Bone marrow (tissue), 2 donors: ENCODE results near the gene GOLT1B.

Experiments
- DNase-seq, 2 donors: peaks; one replicate each; lab custom pipeline; 2025; lab: John Stamatoyannopoulos, UW

The GOLT1B gene

DNA sequence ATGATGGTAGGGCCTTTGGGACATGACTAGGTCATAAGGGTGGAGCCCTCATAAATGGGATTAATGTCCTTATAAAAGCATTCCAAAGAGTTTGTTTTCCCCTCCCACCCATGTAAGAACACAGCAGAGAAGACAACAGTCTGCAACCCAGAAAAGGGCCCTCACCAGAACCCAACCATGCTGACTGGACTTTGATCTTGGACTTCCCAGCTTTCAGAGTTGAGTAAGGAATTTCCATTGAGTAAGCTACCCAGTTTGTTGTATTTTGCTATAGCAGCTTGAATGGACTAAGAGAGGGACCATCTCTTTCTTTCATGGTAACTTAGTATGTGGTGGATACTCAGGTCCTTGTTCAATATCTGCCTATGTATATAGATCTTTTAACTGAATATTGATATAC is 21.6 kb downstream of the GOLT1B start:
- no peak for DNase-seq

DNA sequence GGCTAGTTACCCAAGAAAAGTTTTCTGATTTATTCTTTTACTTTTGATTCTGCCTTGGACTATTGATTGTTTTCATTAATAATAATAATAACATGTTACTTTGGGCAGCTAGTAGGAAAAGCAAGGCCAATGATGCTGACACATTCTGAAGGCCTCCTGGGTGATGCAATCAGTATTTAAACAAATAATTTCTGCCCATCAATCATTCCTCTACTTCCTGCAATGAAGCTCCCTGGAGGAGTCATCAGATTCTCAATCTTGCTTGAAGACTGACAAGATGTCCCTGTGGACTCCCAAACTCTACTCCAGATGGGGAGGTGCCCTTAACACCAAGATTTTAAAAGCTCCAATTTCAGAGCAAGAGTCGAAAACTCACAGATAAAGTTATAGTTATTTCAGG is 24.5 kb downstream of the GOLT1B start, which contains the start of gene SPX:
SPX (plus strand) TSS at position 244 of the 400 bp plus-strand sequence. CDS start 177 bp downstream, outside the sequence.
- DNase-seq: no peak

DNA sequence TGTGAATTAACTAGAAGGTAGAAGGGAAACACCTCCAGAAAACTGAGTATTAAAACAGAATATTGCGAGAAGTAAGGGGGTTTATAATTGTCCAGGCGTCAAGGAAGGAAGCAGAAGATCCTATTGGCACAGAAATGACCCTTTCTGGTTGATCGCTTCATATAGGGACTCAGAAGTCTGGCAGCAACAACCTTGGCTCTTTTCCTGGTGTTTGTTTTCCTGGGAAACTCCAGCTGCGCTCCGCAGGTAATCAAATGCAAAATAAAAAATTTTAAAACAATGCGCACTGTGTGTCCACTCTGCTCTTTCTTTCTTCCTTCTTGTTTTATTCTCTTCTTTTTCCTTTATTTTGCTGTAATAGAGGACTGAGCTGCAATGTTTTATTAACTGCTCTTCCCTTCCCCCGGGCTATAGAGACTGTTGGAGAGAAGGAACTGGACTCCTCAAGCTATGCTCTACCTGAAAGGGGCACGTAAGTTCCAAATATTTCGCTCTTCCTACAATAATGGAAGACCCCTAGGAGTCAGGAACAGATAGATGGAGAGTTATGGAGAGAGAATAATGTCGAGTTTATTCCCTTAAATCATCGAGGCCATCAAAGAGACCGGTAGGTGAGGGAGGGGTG is 25.2 kb downstream of the GOLT1B start:
- no peak for DNase-seq

DNA sequence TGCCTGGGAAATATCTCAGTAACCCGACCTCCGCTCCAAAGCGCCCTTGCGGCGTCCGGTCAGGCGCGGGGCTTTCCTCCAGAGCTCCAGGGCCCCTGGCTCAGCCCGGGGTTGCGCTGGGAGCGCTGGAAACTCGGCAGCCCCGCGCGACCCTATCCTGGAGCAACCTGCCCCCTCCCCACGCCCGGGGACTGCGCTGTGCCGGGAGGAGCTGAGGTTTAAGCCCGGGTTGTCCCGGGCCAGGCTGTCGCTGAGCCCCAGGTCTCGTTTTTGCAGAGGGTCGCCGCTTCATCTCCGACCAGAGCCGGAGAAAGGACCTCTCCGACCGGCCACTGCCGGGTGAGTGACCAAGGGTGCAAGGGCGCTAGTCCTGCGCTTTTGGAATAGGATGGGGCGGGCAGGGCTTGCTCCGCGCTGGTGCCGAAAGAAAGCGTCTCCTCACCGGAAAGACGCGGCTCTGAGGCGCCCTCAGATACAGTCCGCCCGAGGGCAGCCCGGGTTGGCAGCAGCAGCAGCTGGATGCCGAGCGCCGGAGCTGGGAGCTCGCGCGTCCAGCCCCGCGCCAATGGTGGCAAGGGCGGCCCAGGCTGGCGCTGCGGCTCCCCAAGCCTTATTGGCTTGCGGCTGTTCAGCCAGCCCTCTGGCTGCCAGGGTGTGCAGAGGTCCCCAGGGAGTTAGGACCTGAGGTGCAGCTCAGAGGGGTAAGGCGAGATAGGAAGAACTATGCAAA is 26.0 kb downstream of the GOLT1B start:
- DNase-seq: peak in 1 of 2 donors; percentile 23

DNA sequence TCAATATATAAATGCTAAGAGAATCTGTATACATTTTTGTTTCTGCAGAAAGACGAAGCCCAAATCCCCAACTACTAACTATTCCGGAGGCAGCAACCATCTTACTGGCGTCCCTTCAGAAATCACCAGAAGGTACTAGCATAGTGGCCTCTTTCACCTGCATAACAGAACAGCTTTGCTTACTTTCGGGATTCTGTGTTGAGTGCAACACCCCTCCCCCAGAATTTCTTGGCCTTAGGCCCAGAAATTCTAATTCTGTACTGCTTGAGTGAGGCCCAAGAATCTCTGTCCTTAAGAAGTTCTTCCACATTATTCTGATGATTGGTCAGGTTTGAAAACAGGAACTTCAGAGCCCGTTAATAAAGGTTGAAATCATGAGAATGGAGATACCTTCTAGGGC is 27.4 kb downstream of the GOLT1B start:
- DNase-seq: no peak

DNA sequence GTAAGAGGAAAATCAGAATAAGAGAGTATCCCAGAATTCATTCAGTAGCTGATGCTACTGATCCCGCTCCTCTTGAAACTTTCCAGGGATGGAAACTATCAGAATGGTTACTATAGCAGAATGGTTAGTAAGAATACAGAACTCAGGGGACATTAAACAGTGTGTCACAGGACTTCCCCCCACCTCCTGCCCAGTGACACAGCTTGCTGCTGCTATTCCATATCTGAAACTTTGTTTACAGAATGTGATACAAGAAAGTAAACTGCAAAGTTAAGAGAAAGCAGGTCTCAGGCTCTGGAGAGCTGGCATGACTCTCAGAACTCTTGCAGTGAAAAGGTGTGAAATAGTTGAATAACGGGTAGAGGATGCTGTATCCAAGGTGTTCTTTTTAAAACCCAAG is 27.9 kb downstream of the GOLT1B start:
- no peak for DNase-seq

DNA sequence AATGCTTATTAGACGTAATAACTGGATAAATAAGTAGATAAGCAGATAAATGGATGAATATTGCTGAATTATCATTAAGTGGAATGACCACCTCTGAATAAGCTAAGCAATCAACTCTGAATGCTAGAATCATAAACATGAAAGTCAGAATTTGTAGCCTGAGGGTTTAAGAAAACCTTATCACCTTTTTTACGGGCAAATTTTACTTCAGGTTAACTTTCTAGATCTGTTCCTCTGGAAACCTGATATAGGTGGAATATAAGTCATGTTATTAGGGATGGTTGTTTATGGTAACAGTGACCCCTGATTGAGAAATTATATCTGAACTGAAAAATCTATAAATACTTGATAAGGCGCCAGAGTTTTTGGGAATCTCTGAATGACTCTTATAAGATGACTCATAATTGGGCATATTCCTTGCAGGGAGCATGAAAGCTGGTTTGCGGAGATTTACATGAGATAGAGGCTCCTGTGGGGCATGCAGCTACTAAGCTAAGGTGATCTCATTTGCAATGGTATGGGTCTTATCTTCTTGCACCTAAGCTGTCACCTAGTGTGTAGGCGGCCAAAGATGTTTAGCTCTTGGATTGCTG is 36.6 kb downstream of the GOLT1B start:
- no peak for DNase-seq

DNA sequence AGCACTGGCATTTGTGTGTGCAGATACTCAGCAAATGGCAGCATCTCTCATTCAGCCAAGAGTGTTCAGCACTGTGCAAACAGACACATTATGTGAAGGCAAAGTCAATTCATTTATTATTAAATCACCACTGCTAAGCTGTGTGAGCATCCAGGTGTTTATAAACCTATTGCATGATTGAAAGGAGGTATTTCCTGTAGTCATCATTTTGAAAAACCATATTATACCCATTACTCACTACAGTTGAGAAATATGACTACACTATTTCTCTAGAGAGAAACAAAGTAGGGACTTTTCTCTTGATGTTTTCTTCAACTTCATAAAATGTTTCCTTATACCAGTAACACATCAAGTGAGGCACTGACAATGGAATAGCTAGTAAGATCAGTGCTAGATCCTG is 38.2 kb downstream of the GOLT1B start:
- DNase-seq: no peak

DNA sequence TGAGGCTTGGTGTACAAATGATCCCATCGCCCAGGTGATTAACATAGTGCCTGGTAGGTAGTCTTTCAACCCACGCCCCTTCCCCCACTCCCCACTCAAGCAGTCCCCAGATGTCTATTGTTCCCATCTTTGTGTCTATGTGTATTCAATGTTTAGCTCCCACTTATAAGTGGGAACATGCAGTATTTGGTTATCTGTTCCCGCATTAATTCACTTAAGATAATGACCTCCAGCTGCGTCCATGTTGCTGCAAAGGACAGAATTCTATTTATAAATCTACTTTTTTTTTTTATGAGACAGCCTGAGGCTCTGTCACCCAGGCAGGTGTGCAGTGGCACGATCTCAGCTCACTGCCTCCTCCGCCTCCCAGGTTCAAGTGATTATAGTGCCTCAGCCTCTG is 40.2 kb downstream of the GOLT1B start:
- no peak for DNase-seq

DNA sequence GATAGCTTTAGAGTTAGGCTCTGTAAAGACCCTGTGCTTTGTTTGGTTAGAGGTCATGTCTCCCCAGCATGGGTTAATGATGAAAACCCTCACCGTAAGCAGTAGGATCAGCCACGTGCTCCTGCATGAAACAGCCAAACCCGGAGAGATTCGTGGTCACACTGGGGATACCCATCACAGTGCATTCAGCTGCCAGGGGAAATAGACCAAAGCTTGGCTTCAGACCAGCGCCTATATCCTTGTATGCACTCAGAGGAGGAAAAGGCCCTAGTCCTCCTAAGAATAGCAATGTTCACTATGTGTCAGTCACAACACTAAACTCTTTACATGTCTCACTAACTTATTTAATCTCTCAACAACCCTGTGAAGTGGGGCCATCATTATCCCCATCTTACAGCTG is 40.8 kb downstream of the GOLT1B start:
- DNase-seq: no peak

DNA sequence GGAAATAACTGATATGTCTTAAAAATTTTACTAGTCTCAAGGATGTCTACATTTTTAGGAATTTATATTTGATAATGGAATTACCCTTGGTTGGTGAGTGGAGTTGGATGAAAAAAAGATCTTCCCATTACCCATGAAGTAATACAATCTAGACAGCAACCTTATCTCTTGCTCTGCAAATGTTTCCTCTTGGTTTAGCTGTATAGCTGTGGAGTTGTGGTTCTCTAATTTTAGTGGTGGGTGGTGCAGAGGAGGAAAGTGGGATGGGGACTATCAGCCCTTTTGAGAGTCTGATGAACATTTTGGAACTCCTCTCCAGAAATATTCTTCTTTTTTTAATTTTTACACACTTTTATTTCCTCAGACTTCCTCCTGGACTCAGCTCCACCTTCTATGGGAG is 41.6 kb downstream of the GOLT1B start:
- no peak for DNase-seq

DNA sequence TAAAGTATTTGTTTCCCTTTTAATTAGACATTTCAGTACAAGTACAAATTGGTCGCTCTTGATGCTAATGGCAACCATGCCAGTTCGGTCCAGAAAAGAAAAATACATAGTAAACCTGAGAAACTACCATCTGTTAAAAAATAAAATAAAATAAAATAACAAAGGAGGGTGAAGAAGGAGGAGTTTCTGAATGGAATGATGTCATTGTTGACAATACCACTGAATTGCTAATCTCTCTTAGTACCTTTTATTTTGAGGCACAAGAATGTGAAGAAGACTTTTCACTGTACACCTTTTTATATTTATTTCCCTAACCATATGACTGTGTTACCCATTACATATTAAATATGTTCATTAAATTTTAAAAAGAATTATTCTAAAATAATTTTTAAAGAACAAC is 44.0 kb downstream of the GOLT1B start:
- no peak for DNase-seq

DNA sequence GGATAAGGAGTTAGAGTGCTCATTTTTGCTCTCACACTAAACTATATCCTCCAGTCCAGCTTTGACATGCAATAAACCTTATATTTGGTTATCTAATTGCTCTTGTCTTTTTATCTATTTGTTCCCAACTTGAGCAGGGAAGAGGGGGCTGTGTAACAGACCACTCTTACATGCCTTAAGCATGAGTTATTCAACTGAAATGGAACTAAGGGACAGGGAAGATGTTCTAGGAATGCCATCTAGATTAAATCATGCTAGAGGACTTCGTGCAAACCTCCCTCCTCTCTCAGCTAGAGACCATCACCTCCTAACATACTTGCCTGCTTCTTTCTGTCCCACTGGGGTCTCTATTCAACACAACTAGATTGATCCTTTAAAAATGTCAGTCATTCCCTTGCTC is 45.1 kb downstream of the GOLT1B start:
- no peak for DNase-seq

DNA sequence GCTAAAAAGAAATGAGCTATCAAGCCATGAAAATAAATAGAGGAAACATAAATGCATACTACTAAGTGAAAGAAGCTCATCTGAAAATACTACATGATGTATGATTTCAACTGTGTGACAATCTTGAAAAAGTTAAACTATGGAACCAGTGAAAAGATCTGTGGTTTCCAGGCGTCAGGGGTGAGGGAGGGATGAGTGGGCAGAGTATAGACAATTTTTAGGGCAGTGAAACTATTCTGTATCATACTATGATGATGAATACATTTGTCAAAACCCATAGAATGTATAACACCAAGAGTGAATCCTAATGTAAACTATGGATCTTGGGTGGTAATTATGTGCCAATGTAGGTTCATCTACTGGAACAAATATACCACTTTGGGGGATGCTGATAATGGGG is 45.8 kb downstream of the GOLT1B start:
- DNase-seq: no peak

DNA sequence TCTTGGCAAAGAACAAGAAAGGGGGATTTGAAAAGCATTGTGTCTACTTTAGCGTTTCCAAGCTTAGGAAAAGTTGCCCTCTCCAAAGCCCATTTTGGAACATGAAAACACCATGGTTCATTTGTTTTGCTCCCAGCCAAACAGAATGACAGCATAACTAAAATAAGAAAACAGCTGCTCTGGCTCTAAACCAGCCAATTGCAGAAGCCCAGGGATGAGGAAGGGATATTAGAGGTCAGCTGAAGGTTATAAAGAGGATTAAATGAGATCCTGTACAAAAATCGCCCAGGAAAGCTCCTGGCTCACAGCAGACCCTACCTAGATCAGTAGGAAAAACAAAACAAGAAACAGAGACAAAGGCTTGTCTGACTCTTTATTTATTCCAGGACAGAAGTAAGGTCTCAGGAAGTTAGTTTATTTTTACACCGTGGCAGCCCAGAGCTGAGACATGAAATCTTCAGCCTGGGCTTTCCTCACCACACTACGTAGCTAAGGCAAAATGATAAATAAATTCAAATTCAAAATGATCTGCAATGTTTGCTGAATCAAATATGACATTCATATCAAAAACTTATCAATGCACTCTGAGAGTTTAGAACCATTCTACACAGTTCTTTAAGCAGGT is 50.4 kb downstream of the GOLT1B start:
- no peak for DNase-seq

DNA sequence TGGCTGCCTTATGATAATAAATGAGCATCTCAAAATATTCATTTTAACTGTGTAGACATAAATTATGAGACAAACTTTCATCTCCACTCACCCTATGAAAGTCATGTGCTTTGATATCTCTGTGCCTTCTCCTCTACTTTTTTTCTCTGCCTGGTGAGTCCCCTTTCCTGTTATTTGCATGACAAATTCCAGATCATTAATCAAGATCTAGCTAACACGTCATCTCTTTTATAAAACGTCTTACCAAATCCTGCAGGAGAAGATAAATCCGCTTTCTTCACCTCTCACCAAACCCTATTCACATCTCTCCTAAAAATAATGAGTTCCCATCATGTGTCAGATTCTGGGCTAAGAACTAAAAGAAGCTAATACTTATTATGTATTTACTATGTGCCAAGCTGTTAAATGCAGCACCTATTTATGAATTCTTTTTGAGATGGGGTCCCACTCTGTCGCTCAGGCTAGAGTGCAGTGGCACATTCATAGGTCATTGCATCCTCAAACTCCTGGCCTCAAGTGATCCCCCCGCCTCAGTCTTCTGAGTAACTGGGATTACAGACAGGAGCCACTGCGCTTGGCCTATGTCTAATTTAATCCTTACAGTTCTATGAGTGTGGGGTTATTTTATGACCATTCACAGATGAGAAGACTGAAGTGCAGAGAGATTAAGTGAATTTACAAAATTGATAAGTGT is 51.2 kb downstream of the GOLT1B start:
- no peak for DNase-seq

DNA sequence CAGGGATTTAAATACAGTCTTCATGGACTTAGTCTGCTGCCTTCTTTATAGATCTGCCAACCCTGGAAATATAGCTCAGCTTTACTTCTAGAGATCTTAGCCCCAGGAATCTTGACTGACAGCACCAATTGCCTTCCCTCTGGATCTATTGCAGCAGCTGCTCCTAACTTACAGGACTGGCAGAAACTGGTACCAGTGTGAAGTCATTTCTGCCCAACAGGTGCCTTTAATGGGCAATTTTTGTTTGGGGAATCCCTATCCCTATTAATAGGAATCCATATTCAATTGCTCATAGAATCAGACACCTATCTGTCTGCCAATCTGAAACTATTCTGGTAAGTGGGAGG is 51.7 kb downstream of the GOLT1B start:
- DNase-seq: no peak

DNA sequence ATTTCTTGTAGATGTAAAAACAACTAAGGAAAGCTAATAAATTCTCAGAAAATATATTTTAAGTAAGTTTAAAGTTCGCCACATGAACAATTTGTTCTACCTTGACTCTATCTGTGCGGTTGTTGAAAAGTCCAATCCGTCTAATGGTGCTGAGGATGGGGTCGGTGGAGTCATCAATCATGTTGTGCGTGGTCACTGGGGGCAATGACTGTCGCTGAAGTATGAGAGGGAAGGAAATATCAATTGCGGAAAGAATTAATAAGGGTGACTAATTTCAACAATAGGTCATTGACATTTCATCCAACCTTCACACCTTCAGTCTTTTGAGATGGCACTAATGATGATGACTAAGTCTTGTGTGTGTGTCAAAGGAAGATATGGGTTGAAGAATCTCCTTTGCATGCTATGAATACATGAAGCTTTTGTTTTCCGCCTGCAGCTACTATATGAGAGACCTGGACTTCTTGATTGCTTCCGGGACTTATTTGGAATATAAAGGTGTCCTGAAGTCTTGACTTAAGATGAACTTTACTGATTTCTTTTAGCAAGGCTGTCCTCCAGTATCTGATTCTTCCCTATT is 56.6 kb downstream of the GOLT1B start:
- no peak for DNase-seq

DNA sequence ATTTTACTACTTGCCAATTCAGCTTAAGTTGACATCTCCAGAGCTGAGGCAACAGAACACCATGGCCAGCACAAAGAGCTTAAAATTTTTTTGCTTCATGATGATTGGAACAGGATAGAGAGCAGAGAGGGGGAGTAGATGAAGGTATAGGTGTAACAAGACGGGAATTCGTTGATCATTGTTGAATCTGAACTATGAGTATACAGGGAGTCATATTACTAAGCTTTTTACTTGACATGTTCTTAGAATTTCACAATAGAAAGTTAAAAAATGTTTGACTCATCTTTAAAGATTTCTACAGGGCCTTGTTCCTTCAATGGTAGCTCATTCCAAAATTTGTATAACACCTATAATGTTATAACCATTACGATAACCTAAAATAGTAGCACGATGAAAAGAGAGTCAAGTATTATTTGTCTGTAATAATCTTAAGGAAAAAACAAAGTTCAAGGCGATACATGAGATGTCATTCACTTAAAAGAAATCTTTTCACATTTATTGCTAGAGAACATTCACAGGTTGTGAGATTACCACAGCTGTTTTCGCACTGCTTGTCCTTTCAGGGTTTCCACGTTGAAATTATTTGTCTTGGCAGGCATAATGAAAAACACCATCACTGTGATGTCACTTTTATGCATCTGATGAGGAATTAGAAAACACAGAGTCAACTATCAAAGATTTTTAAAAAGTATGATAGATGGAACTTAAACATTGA is 58.4 kb downstream of the GOLT1B start:
- no peak for DNase-seq

DNA sequence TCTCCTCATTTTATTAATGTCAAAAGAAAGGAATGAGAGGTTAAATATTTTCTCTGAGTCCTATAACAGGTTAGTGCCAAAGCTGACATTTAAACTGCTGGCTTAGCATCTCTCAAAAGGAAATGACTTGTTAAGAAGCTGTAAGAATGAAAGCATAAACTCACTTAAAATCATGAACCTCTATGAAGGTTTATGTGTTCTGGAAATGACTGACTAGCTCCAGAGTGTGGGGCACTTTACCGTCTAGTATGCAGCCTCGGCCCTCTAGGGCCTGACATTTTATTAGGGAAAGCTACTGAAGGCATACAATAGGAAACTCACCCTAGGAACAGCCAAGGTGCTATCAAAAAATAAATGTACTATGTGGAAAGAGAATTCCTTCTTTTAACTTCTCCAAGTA is 59.6 kb downstream of the GOLT1B start:
- no peak for DNase-seq

DNA sequence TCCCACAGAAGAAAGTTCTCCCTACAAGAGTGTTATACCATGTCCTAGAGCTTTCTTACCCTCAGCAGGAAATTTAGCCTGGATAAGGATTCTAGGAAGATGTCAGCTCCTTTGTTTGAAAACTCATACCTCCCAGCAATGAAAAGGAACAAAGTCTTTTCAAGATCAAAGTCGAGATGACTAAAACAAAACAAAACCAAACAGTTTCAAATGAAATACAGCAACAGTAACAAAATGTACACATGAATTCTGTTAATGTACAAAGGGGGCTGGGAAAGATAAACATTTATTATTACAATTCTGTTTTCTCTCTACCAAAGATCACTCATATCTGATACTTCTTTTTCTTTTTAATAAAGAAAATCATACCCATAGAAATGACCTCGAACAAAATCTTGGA is 61.3 kb downstream of the GOLT1B start:
- DNase-seq: no peak
